H1 (cell line): ENCODE results near the gene HSH2D. TPM values are rescaled to one million over a fixed set of nuclear protein-coding genes. Genes with fewer than 3 reads are reported as not detected.

Source experiments
- CTCF ChIA-PET: fragments of 300-600 bp; sonication (Branson Sonifier 250); formaldehyde crosslinking; loops from one replicate; lab custom pipeline; 2021; ENCODE audit not compliant: partially characterized antibody; lab: Charles Lee
- POLR2A ChIA-PET: fragments of 300-600 bp; sonication (Branson Sonifier 250); formaldehyde crosslinking; loops from one replicate; lab custom pipeline; 2021; ENCODE audit warnings: inconsistent platforms; ENCODE audit not compliant: partially characterized antibody; lab: Charles Lee
- DNase-seq, 2 experiments: peaks; one replicate each; pipeline versions ENCODE4 v3.0.0 to v3.0.0-alpha.2; 2010 to 2022; ENCODE audit warnings: low spot score in 2 of 2, low read depth in 1 of 2, mixed read lengths in 1 of 2
- FAIRE-seq: peaks from 2 replicates; lab custom pipeline; 2011; peaks lifted over from hg19 to GRCh38; lab: Jason Lieb, UNC
- H2AFZ ChIP-seq: 2 replicates; pipeline ENCODE4 v1.8.1; 2012; ENCODE audit warnings: low read length, inconsistent platforms
- H2AK5ac ChIP-seq: 2 replicates; pipeline ENCODE4 v1.6.1; 2013; ENCODE audit warnings: low read depth, low read length
- H2BK120ac ChIP-seq: replicated peaks from 2 replicates; pipeline ENCODE3; 2013; ENCODE audit warnings: low read depth, low read length, inconsistent platforms
- H2BK12ac ChIP-seq: 2 replicates; pipeline ENCODE4 v1.6.1; 2013; ENCODE audit warnings: low read depth, low read length
- H2BK15ac ChIP-seq: 2 replicates; pipeline ENCODE4 v1.6.1; 2013; ENCODE audit warnings: low read length
- H2BK20ac ChIP-seq: 2 replicates; pipeline ENCODE4 v1.6.1; 2013; ENCODE audit warnings: low read length
- H2BK5ac ChIP-seq: 2 replicates; pipeline ENCODE4 v1.6.1; 2013; ENCODE audit warnings: low read depth, low read length
- H3K14ac ChIP-seq: 2 replicates; pipeline ENCODE4 v1.6.1; 2013; ENCODE audit warnings: inconsistent platforms; ENCODE audit not compliant: insufficient read length
- H3K18ac ChIP-seq: 2 replicates; pipeline ENCODE4 v1.6.1; 2013; ENCODE audit warnings: low read length; ENCODE audit errors: extremely low read depth
- H3K23ac ChIP-seq: 2 replicates; pipeline ENCODE4 v1.6.1; 2013; ENCODE audit warnings: inconsistent platforms; ENCODE audit not compliant: insufficient read length
- H3K23me2 ChIP-seq: 2 replicates; pipeline ENCODE4 v1.6.1; 2013; ENCODE audit warnings: low read depth, low read length
- H3K27ac ChIP-seq: 2 replicates; pipeline ENCODE4 v1.6.1; 2011; ENCODE audit warnings: low read depth, low read length, inconsistent platforms
- H3K27me3 ChIP-seq, 4 experiments: replicated peaks in 1 of 4; 1 replicate in 1 of 4; 2 replicates in 3 of 4; pipeline versions ENCODE4 v1.6.1 to v1.8.1; 2011 to 2013; ENCODE audit warnings: low read length in 3 of 4, mild to moderate bottlenecking in 3 of 4, inconsistent platforms in 2 of 4, mixed read lengths in 2 of 4, moderate library complexity in 1 of 4; ENCODE audit not compliant: control insufficient read depth in 3 of 4, insufficient read depth in 3 of 4; ENCODE audit errors: extremely low read depth in 1 of 4
- H3K36me3 ChIP-seq, 4 experiments: 2 replicates each; pipeline versions ENCODE4 v1.6.1 to v1.8.1; 2011 to 2013; ENCODE audit warnings: mild to moderate bottlenecking in 4 of 4, low read length in 3 of 4, moderate library complexity in 2 of 4, control low read depth in 1 of 4, inconsistent platforms in 1 of 4; ENCODE audit not compliant: insufficient read depth in 4 of 4, control insufficient read depth in 2 of 4
- H3K4ac ChIP-seq: replicated peaks from 2 replicates; pipeline ENCODE3; 2013; ENCODE audit warnings: low read length, low read depth, mixed read lengths, inconsistent platforms; ENCODE audit not compliant: insufficient read length
- H3K4me1 ChIP-seq, 4 experiments: replicated peaks in 1 of 4; 1 replicate in 1 of 4; 2 replicates in 3 of 4; pipeline versions ENCODE4 v1.6.1 to v1.8.1; 2011 to 2013; ENCODE audit warnings: low read length in 3 of 4, inconsistent platforms in 2 of 4, mixed read lengths in 1 of 4; ENCODE audit not compliant: insufficient read depth in 4 of 4, control insufficient read depth in 3 of 4
- H3K4me2 ChIP-seq, 2 experiments: 2 replicates each; pipeline versions ENCODE4 v1.6.1 to v1.8.1; 2011 to 2013; ENCODE audit warnings: low read depth in 2 of 2, low read length in 2 of 2, control low read depth in 1 of 2, inconsistent platforms in 1 of 2, mild to moderate bottlenecking in 1 of 2; ENCODE audit not compliant: insufficient read depth in 1 of 2
- H3K4me3 ChIP-seq, 4 experiments: fragments of 200-600, 300-600 bp in 1 of 4; sonication (generic), shearing (Covaris generic), sonication (Bioruptor Twin) in 1 of 4; 2 replicates each; pipeline versions ENCODE4 v1.5.1 to v1.8.1; 2011 to 2016; ENCODE audit warnings: low read length in 4 of 4, low read depth in 3 of 4, control low read depth in 2 of 4, inconsistent platforms in 2 of 4, mild to moderate bottlenecking in 2 of 4, mixed read lengths in 1 of 4, moderate library complexity in 1 of 4; ENCODE audit not compliant: insufficient read depth in 2 of 4; ENCODE audit errors: extremely low read depth in 1 of 4
- H3K56ac ChIP-seq: replicated peaks from 2 replicates; pipeline ENCODE3; 2013; ENCODE audit warnings: low read depth, mild to moderate bottlenecking, mixed read lengths, low read length, inconsistent platforms; ENCODE audit not compliant: insufficient read length
- H3K79me1 ChIP-seq: 2 replicates; pipeline ENCODE4 v1.6.1; 2013; ENCODE audit warnings: low read depth, low read length, control low read depth
- H3K79me2 ChIP-seq, 2 experiments: 2 replicates each; pipeline versions ENCODE4 v1.6.1 to v1.8.1; 2012 to 2013; ENCODE audit warnings: low read length in 2 of 2, mild to moderate bottlenecking in 2 of 2, inconsistent platforms in 1 of 2; ENCODE audit not compliant: insufficient read depth in 2 of 2, control insufficient read depth in 1 of 2
- H3K9ac ChIP-seq, 4 experiments: replicated peaks in 1 of 4; 1 replicate in 1 of 4; 2 replicates in 3 of 4; pipeline versions ENCODE4 v1.6.1 to v1.8.1; 2011 to 2013; ENCODE audit warnings: low read depth in 3 of 4, low read length in 3 of 4, control low read depth in 2 of 4, mild to moderate bottlenecking in 2 of 4, moderate library complexity in 2 of 4, inconsistent platforms in 1 of 4; ENCODE audit errors: extremely low read depth in 1 of 4
- H3K9me3 ChIP-seq, 2 experiments: 2 replicates each; pipeline versions ENCODE4 v1.6.1 to v1.8.1; 2012 to 2013; ENCODE audit warnings: mild to moderate bottlenecking in 2 of 2, moderate library complexity in 2 of 2, control low read depth in 1 of 2, inconsistent platforms in 1 of 2, low read depth in 1 of 2, low read length in 1 of 2, mixed read lengths in 1 of 2; ENCODE audit not compliant: insufficient read depth in 2 of 2
- H4K20me1 ChIP-seq, 2 experiments: replicated peaks in 1 of 2; 2 replicates each; pipeline versions ENCODE3 to v1.8.1; 2011 to 2013; ENCODE audit warnings: inconsistent platforms in 2 of 2, low read length in 2 of 2, mild to moderate bottlenecking in 1 of 2; ENCODE audit not compliant: insufficient read depth in 2 of 2, control insufficient read depth in 1 of 2
- H4K5ac ChIP-seq: 2 replicates; pipeline ENCODE4 v1.6.1; 2013; ENCODE audit warnings: low read length, low read depth, mixed read lengths, inconsistent platforms; ENCODE audit not compliant: insufficient read length
- H4K8ac ChIP-seq: 2 replicates; pipeline ENCODE4 v1.8.0; 2013; ENCODE audit warnings: mild to moderate bottlenecking, moderate library complexity, low read length, inconsistent platforms; ENCODE audit not compliant: insufficient read depth; ENCODE audit errors: extremely low read depth
- H4K91ac ChIP-seq: replicated peaks from 2 replicates; pipeline ENCODE3; 2013; ENCODE audit warnings: low read length, mixed read lengths, inconsistent platforms; ENCODE audit not compliant: insufficient read length
- SP4 ChIP-seq: IDR thresholded peaks from 2 replicates; pipeline ENCODE4 v1.6.1; 2012; ENCODE audit warnings: low read length, inconsistent platforms
- WGBS, 2 experiments: shearing (Covaris generic) in 1 of 2; methylation state at CpG; one replicate each; pipeline versions ENCODE4 v1.1.6 to v1.1.7; 2013 to 2015; ENCODE audit warnings: low lambda C conversion rate in 2 of 2, mixed read lengths in 2 of 2, inconsistent platforms in 1 of 2, low coverage in 1 of 2, missing lambda C conversion rate in 1 of 2; ENCODE audit not compliant: insufficient replicate concordance in 2 of 2, insufficient coverage in 1 of 2, insufficient read length in 1 of 2; ENCODE audit errors: extremely low coverage in 1 of 2, missing lambda C conversion rate in 1 of 2; 5-methylcytosine and 5-hydroxymethylcytosine counted together
- polyA plus RNA-seq, 7 experiments: library from polyadenylated mRNA; depleted of rRNA in 3 of 7; stranded (reverse) in 5 of 7; unstranded in 2 of 7; fragments of >200 nt in 5 of 7; fragments of 200-250 nt in 2 of 7; gene quantifications; 1 replicate in 5 of 7; 2 replicates in 1 of 7; 4 replicates in 1 of 7; pipeline versions ENCODE4 v1.2.1 to v1.2.3, GENCODE V29; 2011 to 2013; ENCODE audit warnings: missing spikeins in 2 of 7, mixed read lengths in 2 of 7
- total RNA-seq: library from RNA; stranded (reverse); fragmentation: NEBNext Ultra II Directional; extraction: Animal tissue kit (Norgen Biotek cat#: 25700); gene quantifications from 2 replicates; pipeline ENCODE4 v1.2.1, GENCODE V29; 2021

The HSH2D gene
- total and polyA plus RNA-seq, 2 of the 8 experiments (the other 6 are each of a cell fraction or from before 2014, with no cell fraction given) = 0.67 to 1.6 TPM

- no peak overlapping the region for H4K5ac ChIP-seq
- 90% methylated on average over 4 of the region's 4 CpGs; no CpG with 5 or more reads in 1 of the 2 experiments for WGBS, 2 experiments
- no peak overlapping the region for H3K4ac ChIP-seq
- H3K36me3 ChIP-seq = no peaks in the 10 kb centered on the region
- no peak overlapping the region for H2AK5ac ChIP-seq
- H3K9me3 ChIP-seq = peaks cover 3 to 4% of the 10 kb centered on the region in 2 experiments; a peak in 2 of 4 replicates
- H3K4me2 ChIP-seq = no peak overlapping the region
- H2BK20ac ChIP-seq = no peak overlapping the region
- no peaks in the 10 kb centered on the region for H3K79me2 ChIP-seq
- H2BK5ac ChIP-seq = no peak overlapping the region
- ChIA-PET CTCF (interaction anchor here (0.7 to 3.3 kb wide), 7 partner anchors 10 to 196 kb away, joined by 3 to 15 read pairs (median 3); no protein-coding TSS in a partner anchor), POLR2A (interaction anchor here (0.7 to 1.8 kb wide), 2 partner anchors 104 to 924 kb away, joined by 3 to 8 read pairs; partner anchors contain the start of gene TPM4)
- H3K23me2 ChIP-seq = no peaks in the 10 kb centered on the region; the same call in 1 of the 2 replicates
- H3K18ac ChIP-seq = no peak overlapping the region
- H3K23ac ChIP-seq = no peak overlapping the region
- H3K9ac ChIP-seq = no peak overlapping the region
- no peak overlapping the region for H2BK120ac ChIP-seq
- H3K56ac ChIP-seq = no peak overlapping the region
- H4K8ac ChIP-seq = no peak overlapping the region
- no peak overlapping the region for H3K14ac ChIP-seq
- no peaks in the 10 kb centered on the region for H3K27me3 ChIP-seq
- H2BK12ac ChIP-seq = no peak overlapping the region
- H2BK15ac ChIP-seq = no peak overlapping the region
- no peaks in the 10 kb centered on the region for H4K20me1 ChIP-seq
- H4K91ac ChIP-seq = no peak overlapping the region
- no peaks in the 10 kb centered on the region for H3K4me1 ChIP-seq
- no peak overlapping the region for H3K4me3 ChIP-seq
- H3K79me1 ChIP-seq = no peaks in the 10 kb centered on the region
- no peak for DNase-seq
- no peak overlapping the region for H2AFZ ChIP-seq
- FAIRE-seq = no peak
- H3K27ac ChIP-seq = no peak overlapping the region
- TF ChIP-seq SP4 = no peak
Measured at GRCh38 chr19:16180611-16181010, 37.1 kb downstream of the HSH2D start.
